Measurements from ENCODE around the gene ZBTB17.

- no peak for TF ChIP-seq TAF1 (IDR thresholded peaks at IDR 0.05; ENCODE audit: low read depth, low read length)
- no peak for TF ChIP-seq POLR2AphosphoS5 (IDR thresholded peaks at IDR 0.05; ENCODE audit: low read depth, low read length)
- TF ChIP-seq POLR2A (IDR thresholded peaks at IDR 0.05; ENCODE audit: low read depth, low read length) = no peak
- no peak for TF ChIP-seq POU2F2 (IDR thresholded peaks at IDR 0.05; ENCODE audit: low read depth, low read length)
- TF ChIP-seq SPI1 (IDR thresholded peaks at IDR 0.05; ENCODE audit: low read depth, low read length) = no peak
- TF ChIP-seq PAX5 (IDR thresholded peaks at IDR 0.05; ENCODE audit: insufficient read depth, low read length, severe bottlenecking) = no peak
Measured at GRCh38 chr1:15992582-15993500, 16.9 kb upstream of the ZBTB17 start.
